GM19240 (cell line): Measurements from ENCODE around the gene TMEM38A.
"Not testable (repeated sequence)": the region's sequence is repeated elsewhere in the genome, so short reads cannot be mapped to it uniquely, and the experiment has no call there.

Source experiments
- DNase-seq: peaks from one replicate; pipeline ENCODE4 v3.0.0; 2011; ENCODE audit warnings: low spot score; ENCODE audit not compliant: insufficient read length

Gene TMEM38A

DNA sequence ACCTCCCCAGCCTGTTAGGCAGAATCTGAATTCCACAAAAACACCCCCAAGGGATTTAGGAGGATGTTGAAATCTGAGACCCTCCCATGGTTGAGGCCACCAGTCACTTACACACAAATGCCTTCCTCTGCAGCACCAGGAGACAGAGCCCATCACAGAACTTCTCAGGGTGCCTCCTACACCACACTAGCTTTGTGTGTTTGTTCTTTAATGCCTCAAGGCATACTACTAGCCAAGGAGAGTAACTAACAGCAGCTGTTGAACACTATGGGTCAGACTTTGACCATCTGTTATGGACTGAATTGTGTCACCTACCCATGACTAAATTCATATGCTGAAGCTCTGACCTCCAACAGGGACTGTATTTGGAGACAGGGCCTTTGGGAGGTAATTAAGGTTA lies 23.4 kb upstream of the TMEM38A start:
- no peak for DNase-seq

DNA sequence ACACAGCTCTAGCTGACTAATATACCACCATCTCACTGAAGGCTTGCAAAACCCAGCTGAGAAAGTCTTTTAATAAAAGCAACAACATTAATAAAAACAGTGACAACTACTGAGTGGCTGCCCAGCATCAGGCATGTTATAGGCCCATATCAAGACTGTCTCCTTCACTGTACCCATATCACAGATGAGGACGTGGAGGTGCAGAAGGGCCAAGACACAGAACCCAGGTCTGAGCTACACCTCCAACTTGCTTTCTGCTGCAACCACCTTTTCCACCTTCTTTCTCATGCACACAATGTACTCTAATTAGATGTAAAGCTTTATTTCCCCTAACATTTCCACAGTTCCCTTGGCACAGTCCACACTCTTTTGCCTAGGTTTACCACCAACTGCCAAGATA lies 22.3 kb upstream of the TMEM38A start:
- DNase-seq: no peak

DNA sequence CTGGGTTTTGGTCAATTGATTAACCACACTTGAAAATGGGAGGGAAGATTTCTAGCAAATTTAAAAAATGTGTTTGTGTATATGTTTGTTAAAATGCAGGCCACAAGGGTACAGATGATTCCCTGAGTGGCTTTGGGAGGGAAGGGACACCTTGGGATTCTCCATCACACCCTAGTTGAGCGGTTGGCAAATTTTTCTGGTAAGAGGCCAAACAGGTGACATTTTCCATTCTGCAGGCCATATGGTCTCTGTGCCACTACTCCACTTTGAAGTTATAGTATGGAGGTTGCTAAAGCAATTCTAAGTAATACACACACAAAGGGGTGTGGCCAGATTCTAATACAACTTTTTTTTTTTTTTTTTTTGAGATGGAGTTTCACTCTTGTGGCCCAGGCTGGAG lies 20.0 kb upstream of the TMEM38A start:
- no peak for DNase-seq

DNA sequence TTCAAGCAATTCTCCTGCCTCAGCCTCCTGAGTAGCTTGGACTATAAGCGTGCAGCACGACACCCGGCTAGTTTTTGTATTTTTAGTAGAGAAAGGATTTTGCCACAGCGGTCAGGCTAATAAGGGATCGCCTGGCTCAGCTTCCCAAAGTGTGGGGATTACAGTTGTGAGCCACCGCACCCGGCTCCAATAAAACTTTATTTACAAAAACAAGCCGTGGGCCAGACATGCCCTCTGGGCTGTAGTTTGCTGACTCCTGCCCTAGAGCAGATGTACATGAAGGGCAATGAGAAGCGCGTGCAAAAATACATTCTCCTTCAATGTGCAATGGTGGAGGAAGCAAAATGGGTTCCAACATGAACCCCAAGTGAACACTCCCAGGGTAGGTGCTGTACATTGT lies 19.2 kb upstream of the TMEM38A start:
- DNase-seq: no peak

DNA sequence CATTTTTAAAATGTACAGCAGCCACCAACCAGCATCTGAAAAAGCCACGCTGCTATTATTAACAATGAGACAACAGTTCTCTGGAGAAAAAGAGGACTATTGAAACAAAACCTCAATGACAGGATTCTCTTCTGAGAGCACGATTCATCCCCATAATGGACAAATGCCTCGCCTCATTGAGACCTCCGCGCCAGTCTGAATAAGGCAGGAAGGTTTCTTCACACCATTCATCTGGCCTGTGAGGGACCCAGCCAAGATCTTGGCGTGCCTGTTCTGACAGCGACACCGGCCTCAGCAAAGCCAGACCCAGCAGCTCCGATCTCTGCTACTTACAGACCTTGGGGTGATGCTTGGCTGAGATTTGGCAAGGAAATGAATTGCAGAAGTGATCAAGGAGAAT lies 15.8 kb upstream of the TMEM38A start:
- no peak for DNase-seq

DNA sequence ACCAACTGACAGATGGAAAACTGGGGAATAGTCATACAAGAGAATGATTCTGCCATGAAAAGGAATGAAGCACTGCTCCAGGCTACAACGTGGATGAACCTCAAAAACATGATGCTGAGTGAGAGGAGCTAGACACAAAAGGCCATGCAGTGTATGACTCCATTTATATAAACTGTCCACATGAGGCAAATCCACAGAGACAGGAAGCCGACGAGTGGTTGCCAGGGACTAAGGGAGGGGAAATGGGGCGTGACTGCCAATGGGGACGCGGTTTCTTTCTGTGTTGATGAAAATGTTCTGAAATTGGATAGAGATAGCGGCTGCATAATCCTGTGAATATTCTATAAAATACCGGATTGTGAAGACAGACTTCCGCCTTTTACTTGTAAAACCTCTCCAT lies 11.2 kb upstream of the TMEM38A start:
- DNase-seq: no peak

DNA sequence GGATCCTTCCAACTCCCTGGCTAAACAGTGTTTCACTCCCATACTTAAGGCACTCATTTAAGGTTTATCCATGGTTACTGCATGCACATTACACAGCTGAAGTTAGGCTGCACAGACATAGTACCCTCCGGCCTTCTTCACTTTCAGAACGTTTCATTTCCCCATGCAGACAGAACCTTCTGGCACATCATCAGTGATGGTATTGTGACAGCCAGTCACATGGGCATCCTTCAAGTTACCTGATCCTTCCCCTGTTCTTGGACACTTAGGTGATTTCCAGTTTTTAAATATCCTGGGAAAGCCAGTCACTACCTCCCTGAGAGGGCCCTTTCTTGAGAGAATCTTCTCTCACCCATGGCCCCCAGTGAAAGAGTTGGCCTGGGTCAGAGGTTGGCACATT lies 10.1 kb upstream of the TMEM38A start:
- no peak for DNase-seq

DNA sequence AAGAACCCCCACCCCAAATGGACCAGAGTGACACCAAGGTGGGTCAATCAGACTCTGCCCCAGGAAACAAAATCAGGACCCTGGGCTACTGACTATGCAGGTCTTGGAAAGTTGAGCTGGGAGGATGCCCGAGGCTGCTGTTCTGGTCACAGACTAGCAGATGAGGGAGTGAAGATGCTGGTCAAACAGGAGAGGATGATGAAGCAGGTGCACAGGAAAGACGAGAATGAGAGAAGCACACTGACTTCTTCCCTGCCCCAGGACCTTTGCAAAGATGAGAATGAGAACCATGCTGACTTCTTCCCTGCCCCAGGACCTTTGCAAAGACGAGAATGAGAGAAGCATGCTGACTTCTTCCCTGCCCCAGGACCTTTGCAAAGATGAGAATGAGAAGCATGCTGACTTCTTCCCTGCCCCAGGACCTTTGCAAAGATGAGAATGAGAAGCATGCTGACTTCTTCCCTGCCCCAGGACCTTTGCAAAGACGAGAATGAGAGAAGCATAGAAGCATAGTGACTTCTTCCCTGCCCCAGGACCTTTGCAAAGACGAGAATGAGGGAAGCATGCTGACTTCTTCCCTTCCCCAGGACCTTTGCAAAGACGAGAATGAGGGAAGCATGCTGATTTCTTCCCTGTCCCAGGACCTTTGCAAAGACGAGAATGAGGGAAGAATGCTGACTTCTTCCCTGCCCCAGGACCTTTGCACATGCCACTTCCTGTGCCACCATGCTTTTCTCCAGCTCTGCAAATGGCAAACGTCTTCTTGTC lies 9.3 kb upstream of the TMEM38A start:
- DNase-seq: not testable (repeated sequence)

DNA sequence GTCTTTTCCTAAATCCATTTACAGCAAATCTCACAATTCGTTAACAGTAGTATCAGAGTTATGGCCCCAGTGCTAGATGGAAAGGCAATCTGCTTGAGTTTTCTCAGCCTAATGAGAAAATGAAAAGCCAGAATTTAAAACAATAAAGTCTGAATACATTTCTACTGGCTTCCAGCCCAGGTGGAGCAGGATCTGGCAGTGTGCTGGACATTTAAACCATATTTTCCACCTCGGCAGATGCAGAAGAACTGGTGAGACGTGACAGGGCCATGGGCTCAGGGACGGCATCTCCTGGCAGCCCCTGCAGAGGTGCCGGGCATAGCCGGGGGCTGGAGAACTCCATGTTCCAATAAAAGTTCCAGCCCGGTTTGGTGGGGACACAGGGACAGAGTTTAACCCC lies 8.1 kb upstream of the TMEM38A start:
- DNase-seq: no peak

DNA sequence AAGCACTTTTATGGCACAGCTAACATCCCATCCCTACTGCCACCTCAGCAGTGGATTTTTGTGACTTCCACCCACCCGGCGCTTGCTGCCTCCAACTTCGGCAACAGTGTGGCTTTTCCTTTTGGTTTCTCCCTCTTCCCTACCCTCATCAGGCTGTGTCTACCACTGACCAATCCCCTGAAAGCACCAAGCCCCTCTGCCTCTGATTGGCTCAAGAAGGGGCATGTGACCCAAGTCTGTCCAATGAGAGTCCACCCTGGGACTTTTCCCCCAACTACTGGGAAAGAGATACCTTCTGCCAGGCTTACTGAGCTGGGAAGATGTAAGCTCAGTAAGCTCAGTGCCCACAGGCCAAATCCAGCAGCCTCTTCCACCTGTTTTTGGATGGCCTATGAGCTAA lies 6.8 kb upstream of the TMEM38A start:
- no peak for DNase-seq

DNA sequence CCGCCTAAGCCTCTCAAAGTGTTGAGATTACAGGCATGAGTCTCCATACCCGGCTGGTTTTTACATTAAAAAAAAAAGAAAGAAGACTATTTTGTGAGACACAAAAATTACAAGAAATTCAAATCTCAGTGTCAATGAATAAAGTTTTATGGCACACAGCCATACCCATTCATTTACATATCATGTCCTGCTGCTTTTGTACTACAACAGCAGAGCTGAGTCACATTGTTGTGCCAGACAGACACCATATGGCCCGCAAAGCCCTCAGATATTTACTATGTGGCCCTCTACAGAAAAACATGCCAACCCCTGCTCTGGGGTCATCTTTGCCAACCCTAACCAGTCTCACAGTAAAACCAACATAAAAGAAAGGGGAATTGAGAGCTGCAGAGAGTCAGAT lies 6.3 kb upstream of the TMEM38A start:
- no peak for DNase-seq

DNA sequence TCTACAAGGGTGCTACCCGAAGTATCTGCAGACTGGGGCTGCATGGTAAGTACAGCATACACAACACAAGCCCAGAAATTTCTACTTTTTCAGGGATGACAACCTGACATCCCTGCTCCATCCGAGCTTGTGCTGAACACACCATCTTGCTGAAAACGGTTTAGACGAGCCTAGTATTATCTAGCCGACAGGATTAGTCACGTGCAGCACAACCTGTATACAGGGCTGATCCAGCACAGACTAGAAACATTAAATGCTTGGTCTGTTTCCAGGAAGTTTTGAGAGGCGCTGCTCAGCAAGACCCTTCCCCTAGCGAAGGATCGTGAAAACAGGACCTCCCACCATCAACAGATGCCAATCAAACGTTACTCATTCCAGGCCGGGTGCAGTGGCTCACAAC lies 5.2 kb upstream of the TMEM38A start:
- DNase-seq: no peak

DNA sequence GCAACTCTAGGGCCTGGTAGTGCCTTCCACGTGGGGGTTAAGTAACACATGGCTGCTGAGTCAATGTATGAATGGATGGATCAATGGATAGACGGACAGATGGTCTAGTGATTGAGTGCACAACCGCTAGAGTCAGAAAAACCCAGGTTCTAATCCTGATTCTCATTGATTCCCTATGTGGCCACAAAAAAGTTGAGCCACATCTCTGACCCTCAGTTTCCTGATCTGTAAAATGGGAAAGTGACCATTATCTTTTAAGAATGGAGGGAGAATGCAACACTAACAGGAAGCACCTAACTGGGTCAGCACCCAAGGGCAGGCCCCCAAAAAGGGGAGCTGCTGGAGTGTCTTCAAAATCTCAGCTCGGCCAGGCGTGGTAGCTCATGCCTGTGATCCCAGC lies 3.6 kb upstream of the TMEM38A start:
- no peak for DNase-seq

DNA sequence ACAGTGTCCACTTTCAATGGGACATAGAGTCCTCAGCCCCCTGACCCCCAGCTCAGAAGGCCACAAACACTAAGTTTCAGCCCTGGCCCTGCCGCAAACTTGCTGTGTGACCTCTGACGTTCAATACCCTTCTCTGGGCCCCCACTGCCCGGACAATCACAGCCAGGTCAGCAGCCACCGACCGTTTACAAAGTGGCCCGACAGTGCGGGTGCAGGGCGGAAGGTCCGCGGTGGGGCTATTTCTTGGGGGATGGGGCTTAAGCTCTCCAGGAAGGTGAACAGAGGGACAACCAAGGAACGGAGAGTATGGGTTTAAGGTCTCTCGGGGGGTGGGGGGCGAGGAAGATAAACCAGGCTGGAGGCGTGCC lies 1.5 kb upstream of the TMEM38A start:
- DNase-seq: no peak

DNA sequence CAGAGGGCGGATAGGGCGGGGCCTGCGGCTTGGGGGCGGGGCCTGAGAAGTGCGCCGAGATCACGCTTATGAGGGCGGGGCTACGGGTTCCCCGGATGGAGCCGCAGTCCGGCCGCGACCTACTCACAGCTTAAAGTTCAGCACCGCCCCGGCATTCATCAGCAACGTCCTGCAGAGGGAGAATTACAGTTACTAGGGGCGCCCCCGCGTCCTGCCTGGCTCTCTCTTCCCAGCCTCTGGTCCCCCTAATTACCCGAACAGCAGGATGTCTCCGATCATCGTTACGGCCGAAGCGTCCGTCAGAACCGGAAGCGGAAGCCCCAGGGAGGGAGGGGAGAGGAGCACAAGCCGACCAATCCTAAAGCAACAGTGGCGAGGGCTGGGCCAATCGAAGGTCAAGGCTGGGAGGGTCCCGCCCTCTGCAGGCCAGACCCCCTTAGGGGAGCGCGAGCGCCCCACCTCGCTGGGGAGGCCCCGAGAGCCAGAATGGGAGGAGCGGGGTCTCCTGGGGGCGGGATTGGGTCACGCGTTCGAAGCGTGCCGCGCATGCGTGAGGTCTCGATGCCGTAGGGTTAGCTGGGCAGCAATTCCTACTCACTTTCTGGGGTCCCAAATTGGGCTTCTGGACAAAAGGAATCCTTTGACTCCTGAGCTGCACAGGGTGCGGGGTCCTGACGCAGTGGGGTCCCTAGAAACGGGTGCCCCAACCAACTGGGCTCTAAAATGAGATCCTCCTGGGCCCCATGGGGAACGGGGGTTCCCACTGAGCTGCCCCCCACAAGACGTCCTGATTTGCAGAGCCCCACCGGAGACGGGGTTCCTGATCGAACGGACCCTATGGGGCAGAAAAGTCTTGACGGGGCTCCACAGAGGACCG lies 869 bp upstream of the TMEM38A start, which contains the start of gene SMIM7:
TSS of gene SMIM7 (minus strand) at position 313 of the 877 bp plus-strand sequence. CDS start at position 279, 34 bp downstream.
- peak; percentile 93 for DNase-seq

DNA sequence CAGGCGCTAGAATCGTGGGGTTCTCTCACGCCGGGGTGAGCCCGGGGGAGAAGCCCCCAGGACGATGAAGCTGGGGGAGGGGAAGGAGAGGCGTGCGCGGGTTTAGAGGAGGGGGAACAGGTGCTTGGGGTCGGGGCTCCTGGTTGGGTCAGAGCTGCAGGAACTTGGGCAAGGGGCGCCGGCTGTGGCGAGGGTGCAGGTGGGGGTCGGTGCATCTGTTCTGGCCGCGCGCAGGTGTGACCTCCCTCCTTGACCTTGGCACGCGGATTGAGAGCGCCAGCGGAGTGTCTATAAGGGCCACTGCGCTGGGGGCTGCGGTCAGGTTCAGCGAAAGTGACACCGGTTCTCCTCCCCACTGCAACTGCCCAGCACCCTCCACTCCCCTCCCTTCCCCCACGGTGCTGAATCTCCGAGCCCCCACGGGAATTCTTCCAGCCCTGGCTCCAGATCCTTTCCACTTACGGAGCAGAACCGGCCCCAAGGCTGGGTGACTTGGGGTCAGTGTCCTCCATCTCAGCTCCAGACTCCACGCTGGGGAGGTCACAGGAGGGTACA lies 618 bp downstream of the TMEM38A start:
- no peak for DNase-seq

DNA sequence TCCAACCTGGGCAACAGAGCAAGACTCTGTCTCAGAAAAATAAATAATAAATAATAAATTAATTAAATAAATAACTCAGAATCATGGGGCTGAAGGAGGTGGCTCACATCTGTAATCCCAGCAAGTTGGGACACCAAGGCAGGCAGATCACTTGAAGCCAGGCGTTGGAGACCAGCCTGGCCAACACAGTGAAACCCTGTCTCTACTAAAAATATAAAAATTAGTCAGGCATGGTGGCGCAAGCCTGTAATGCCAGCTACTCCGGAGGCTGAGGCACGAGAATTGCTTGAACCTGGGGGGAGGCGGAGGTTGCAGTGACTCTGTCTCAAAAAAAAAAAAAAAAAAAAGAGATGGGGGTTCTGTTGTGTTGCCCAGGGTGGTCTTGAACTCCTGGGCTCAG lies 7.2 kb downstream of the TMEM38A start:
- no peak for DNase-seq

DNA sequence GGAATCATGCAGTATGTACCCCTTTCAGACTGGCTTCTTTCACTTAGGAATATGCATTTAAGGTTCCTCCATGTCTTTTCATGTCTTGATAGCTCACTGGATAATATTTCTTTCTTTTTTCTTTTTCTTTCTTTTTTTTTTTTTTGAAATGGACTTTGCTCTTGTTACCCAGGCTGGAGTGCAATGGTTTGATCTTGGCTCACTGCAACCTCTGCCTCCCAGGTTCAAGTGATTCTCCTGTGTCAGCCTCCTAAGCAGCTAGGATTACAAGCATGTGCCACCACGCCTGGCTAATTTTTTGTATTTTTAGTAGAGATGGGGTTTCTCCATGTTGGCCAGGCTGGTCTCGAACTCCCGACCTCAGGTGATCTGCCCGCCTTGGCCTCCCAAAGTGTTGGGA lies 7.8 kb downstream of the TMEM38A start:
- DNase-seq: not testable (repeated sequence)

DNA sequence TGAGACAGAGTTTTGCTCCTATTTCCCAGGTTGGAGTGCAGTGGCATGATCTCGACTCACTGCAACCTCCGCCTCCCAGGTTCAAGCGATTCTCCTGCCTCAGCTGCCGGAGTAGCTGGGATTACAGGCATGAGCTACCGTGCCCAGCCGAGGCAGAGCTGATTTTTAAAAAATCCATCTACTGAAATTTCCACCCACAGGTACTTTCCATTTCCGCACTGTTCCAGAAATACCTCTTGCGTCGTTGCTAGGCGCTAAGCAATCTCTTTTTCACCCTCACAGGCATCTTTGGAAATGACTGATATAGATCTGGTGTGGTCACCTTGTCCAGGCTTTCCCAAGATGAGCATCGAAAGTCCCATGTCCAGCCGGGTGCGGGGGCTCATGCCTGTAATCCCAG lies 9.4 kb downstream of the TMEM38A start:
- DNase-seq: no peak

DNA sequence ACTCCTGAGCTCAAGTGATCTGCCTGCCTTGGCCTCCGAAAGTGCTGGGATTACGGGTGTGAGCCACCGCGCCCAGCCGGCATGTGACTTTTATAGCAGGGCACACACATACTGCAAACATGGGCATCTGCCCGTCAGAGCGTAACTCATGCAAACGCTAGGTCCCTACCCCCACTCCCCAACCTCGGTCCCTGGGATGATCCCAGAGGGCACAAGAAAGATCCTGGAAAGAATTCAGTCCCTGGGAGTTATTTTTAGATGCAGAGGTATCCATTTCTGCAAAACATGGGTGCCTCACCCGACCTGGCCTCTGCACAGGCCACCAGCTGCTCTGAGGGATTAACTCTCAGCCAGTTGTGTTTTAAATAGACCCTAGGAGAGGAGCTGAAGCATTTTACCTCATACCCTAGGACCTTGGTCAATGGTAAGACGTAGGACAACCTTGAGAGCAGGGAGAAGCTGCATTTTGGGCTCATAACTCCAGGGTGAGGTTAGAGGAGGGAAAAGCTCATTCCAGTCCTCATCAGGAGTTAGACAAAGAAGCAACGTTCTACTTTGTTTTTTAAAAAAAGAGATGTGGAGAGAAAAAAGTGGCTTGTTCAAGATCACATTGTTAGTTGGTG lies 10.8 kb downstream of the TMEM38A start:
- no peak for DNase-seq

DNA sequence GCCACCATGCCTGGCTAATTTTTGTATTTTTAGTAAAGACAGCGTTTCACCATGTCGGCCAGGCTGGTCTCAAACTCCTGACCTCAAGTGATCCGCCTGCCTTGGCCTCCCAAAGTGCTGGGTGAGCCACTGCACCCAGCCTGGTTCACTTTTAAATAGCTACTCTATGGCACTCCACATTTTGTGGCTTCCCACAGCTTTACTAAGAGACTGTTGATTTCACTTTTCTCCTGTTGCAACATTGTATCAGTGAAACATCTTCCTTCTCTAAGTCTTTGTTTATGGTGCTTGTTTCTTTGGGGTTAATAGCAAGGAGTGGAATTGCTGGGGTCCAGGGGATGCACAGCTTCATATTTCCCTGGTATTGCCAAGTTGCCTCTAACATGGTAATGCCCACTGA lies 12.3 kb downstream of the TMEM38A start:
- DNase-seq: no peak

DNA sequence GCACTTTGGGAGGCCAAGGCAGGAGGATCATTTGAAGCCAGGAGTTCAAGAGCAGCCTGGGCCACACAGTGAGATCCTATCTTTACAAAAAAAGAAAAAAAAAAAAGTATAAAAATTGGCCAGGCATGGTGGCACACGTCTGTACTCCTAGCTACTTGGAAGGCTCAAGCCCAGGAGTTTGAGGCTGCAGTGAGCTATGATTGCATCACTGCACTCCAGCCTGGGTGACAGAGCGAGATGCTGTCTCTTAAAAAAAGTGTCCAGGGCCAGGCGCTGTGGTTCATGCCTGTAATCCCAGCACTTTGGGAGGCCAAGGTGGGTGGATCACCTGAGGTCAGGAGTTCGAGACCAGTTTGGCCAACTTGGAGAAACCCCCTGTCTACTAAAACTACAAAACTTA lies 12.9 kb downstream of the TMEM38A start:
- DNase-seq: not testable (repeated sequence)
